ENCODE data around the gene MERTK.
"Not testable (repeated sequence)": the region's sequence is repeated elsewhere in the genome, so short reads cannot be mapped to it uniquely, and the experiment has no call there.

MERTK gene

DNA sequence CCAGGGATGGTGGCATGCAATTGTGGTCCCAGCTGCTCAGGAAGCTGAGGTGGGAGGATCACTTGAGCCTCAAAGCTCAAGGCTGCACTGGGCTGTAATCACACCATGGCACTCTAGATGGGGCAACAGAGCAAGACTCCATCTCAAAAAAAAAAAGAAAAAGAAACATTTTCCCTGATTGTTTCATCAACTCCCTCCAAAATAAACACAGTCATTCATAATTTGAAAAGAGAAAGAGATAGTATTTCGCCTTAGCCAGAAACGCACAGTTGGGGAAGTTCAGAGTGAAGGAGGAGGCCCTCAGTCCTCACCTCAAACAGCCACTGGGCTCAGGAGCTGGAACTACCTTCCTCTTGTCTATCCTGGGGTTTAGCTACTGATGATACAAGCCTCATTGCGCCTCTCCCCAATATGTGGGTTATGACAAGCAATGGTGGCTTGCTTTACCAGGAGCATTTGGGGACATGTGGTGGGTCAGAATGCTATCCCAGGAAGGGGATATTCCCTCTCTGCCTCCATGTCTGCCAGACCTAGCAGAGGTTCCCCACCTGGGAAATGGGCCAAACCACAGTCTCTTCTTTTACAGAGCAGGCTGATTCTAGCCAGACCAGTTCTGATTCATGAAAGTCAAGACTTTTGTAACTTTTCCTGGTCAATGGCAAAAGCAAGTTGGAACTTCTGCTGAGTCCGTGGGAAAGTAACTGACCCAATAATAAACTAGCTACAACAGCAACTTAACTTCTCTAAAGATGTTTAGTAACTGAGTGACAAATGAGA lies 134.5 kb downstream of the MERTK start:
- DNase-seq (ENCODE audit: low read depth), result no peak

DNA sequence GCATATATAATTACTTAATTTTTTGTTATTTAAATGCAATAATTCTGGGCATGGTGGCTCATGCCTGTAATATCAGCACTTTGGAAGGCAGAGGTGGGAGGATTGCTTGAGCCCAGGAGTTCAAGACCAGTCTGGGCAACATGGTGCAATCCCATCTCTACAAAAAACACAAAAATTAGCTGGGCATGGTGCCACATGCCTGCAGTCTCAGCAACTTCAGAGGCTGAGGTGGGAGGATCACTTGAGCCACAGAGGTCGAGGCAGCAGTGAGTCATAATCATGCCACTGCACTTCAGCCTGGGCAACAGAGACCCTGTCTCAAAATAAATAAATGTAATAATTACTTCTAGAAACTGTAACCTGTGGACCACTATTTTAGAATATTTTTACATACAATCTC lies 135.2 kb downstream of the MERTK start:
- DNase-seq (ENCODE audit: low read depth), result no peak
- no peak for TF ChIP-seq CTCF (IDR thresholded peaks at IDR 0.05; ENCODE audit: control insufficient read depth, insufficient read depth, low read depth, low read length, missing control alignments)
- no peak overlapping the region for H3K4me3 ChIP-seq (ENCODE audit: control insufficient read depth, low read depth, low read length)

More for the DNA sequence above, 134.5 kb downstream of the MERTK start:
- no peak for TF ChIP-seq CTCF (IDR thresholded peaks at IDR 0.05; ENCODE audit: control insufficient read depth, insufficient read depth, low read depth, low read length, missing control alignments)
- no peak overlapping the region for H3K4me3 ChIP-seq (ENCODE audit: control insufficient read depth, low read depth, low read length)

DNA sequence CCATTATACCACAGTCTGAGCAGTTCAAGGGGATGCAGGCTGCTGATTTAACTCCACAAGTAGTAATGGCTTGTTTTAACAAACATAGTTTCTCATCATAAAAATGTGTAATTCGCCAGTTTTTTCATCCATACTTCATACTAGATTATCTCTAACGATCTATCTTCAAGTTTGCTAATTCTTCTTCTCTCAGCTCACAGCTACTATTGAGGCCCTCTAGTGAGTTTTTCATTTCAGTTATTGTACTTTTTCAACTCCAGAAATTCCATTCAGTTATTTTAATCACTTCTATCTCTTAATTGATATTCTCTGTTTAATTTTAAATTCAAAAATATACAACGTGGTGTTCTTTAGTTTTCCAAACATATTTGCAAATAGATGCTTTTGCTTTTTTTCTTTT lies 136.5 kb downstream of the MERTK start:
- H3K4me3 ChIP-seq (ENCODE audit: control insufficient read depth, low read depth, low read length), result no peak overlapping the region
- no peak for DNase-seq (ENCODE audit: low read depth)
- no peak for TF ChIP-seq CTCF (IDR thresholded peaks at IDR 0.05; ENCODE audit: control insufficient read depth, insufficient read depth, low read depth, low read length, missing control alignments)

- no peak for TF ChIP-seq CTCF (IDR thresholded peaks at IDR 0.05; ENCODE audit: control insufficient read depth, insufficient read depth, low read depth, low read length, missing control alignments)
- no peak overlapping the region for H3K4me3 ChIP-seq (ENCODE audit: control insufficient read depth, low read depth, low read length)
- DNase-seq (ENCODE audit: low read depth), result no peak
Measured at GRCh38 chr2:112035786-112036185, 137.4 kb downstream of the MERTK start.

GRCh38 chr2:112039556-112039955 lies 141.1 kb downstream of the MERTK start:
- not testable (repeated sequence) for DNase-seq (ENCODE audit: low read depth); H3K4me3 ChIP-seq (ENCODE audit: control insufficient read depth, low read depth, low read length)

- H3K4me3 ChIP-seq (ENCODE audit: control insufficient read depth, low read depth, low read length); DNase-seq (ENCODE audit: low read depth): not testable (repeated sequence)
Measured at GRCh38 chr2:112040066-112040465, 141.7 kb downstream of the MERTK start.

GRCh38 chr2:112041460-112041859 lies 143.1 kb downstream of the MERTK start:
- H3K4me3 ChIP-seq (ENCODE audit: control insufficient read depth, low read depth, low read length); DNase-seq (ENCODE audit: low read depth): not testable (repeated sequence)

DNA sequence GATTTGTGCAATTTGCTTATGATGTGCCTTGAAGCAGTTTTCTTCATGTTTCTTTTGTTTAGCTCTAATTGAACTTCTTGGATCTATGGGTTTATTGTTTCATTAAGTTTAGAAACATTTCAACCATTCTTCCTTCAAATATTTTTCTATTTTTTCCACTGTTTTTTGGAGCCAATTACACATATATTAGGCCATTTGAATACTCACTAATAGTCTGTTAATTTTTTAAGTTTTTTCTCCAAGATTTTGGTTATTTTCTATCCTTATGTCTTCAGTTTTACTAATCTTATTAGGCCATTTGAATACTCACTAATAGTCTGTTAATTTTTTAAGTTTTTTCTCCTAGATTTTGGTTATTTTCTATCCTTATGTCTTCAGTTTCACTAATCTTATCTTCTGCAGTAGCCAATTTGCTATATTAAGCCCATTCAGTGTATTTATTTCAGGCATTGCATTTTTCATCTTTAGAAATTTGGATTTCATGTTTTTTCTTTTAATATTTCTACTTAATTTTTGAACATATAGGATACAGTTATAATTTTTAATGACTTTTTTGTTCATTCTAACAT lies 147.1 kb downstream of the MERTK start:
- no peak overlapping the region for H3K4me3 ChIP-seq (ENCODE audit: control insufficient read depth, low read depth, low read length)
- TF ChIP-seq CTCF (IDR thresholded peaks at IDR 0.05; ENCODE audit: control insufficient read depth, insufficient read depth, low read depth, low read length, missing control alignments), result no peak
- no peak for DNase-seq (ENCODE audit: low read depth)

Measured in AG09309 (cell line).